ENCODE results near the gene PLTP.

- no peak for TF ChIP-seq ZNF18 (tag by site-specific recombination; IDR thresholded peaks at IDR 0.05)
- no peak for TF ChIP-seq CTCF (tag by site-specific recombination; IDR thresholded peaks at IDR 0.05)
- TF ChIP-seq ZBTB26 (tag by site-specific recombination; optimal IDR thresholded peaks at IDR 0.05), result no peak
- no peak for TF ChIP-seq ZNF558 (tag by site-specific recombination; IDR thresholded peaks at IDR 0.05)
- TF ChIP-seq, protein P1, sequence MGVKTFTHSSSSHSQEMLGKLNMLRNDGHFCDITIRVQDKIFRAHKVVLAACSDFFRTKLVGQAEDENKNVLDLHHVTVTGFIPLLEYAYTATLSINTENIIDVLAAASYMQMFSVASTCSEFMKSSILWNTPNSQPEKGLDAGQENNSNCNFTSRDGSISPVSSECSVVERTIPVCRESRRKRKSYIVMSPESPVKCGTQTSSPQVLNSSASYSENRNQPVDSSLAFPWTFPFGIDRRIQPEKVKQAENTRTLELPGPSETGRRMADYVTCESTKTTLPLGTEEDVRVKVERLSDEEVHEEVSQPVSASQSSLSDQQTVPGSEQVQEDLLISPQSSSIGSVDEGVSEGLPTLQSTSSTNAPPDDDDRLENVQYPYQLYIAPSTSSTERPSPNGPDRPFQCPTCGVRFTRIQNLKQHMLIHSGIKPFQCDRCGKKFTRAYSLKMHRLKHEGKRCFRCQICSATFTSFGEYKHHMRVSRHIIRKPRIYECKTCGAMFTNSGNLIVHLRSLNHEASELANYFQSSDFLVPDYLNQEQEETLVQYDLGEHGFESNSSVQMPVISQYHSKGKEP (tag by site-specific recombination; IDR thresholded peaks at IDR 0.05), result no peak
- TF ChIP-seq ZNF785 (tag by site-specific recombination; IDR thresholded peaks at IDR 0.05), result no peak
- TF ChIP-seq MYNN (tag by site-specific recombination; IDR thresholded peaks at IDR 0.05; ENCODE audit: borderline replicate concordance), result no peak
- TF ChIP-seq, protein P2, sequence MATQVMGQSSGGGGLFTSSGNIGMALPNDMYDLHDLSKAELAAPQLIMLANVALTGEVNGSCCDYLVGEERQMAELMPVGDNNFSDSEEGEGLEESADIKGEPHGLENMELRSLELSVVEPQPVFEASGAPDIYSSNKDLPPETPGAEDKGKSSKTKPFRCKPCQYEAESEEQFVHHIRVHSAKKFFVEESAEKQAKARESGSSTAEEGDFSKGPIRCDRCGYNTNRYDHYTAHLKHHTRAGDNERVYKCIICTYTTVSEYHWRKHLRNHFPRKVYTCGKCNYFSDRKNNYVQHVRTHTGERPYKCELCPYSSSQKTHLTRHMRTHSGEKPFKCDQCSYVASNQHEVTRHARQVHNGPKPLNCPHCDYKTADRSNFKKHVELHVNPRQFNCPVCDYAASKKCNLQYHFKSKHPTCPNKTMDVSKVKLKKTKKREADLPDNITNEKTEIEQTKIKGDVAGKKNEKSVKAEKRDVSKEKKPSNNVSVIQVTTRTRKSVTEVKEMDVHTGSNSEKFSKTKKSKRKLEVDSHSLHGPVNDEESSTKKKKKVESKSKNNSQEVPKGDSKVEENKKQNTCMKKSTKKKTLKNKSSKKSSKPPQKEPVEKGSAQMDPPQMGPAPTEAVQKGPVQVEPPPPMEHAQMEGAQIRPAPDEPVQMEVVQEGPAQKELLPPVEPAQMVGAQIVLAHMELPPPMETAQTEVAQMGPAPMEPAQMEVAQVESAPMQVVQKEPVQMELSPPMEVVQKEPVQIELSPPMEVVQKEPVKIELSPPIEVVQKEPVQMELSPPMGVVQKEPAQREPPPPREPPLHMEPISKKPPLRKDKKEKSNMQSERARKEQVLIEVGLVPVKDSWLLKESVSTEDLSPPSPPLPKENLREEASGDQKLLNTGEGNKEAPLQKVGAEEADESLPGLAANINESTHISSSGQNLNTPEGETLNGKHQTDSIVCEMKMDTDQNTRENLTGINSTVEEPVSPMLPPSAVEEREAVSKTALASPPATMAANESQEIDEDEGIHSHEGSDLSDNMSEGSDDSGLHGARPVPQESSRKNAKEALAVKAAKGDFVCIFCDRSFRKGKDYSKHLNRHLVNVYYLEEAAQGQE (tag by site-specific recombination; IDR thresholded peaks at IDR 0.05), result no peak
- no peak for TF ChIP-seq ZSCAN16 (tag by site-specific recombination; IDR thresholded peaks at IDR 0.05)
Measured at GRCh38 chr20:45917790-45918141, 5.8 kb upstream of the PLTP start.
